ENCODE measurements around the gene AK5. TPM values are rescaled to one million over a fixed set of nuclear protein-coding genes. Genes with fewer than 3 reads are reported as not detected.

Gene AK5
- total RNA-seq, 3 donors from 2014 or later (not counting 1 experiment from before 2014, with no cell fraction given), result 9.4 to 29.8 (median 11.4) TPM

DNA sequence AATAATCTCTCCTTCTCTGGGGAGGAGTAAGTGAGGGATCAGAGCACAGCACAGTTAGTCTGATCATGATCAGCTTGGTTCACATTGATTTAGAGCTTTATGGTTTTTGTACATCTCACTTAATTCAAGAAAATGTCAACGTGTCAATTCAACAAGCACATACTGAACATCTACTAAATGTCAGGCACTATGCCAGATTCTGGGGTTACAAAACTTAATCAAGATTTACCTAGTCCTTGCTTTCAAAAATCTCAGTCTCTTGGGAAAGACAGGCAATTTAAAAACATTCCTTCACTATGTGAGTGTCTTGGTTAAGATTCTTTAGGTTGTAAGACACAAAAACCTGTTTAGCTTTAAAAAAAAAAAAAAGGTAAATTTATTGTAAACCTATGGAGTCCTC, 181.4 kb downstream of the AK5 start:
- H3K27me3 ChIP-seq (ENCODE audit: control insufficient read depth, insufficient read depth, low read length), result no peaks in the 10 kb centered on the region
- 88% methylated on average over 1 of the region's 1 CpG for WGBS (ENCODE audit: insufficient coverage)
- Mint-ChIP-seq H3K27me3 (ENCODE audit: low read depth in 2 of 2) (peaks cover 0 to 5% of the 10 kb centered on the region in 2 donors), H3K4me3 (no peak overlapping the region), H3K9me3 (peaks cover 0 to 2% of the 10 kb centered on the region in 2 donors), H3K36me3 (no peaks in the 10 kb centered on the region), H3K4me1 (peaks cover 25 to 26% of the 10 kb centered on the region in 2 donors), H3K27ac (no peak overlapping the region)
- DNase-seq (no peak), ATAC-seq (no peak)
- no peaks in the 10 kb centered on the region for H3K9me3 ChIP-seq (ENCODE audit: control insufficient read depth, insufficient read depth, low read length)
- H3K4me1 ChIP-seq (ENCODE audit: control insufficient read depth, insufficient read depth, low read length), result no peaks in the 10 kb centered on the region
- no peaks in the 10 kb centered on the region for H3K36me3 ChIP-seq (ENCODE audit: control insufficient read depth, insufficient read depth, low read length)
- H3K27ac ChIP-seq (ENCODE audit: low read length), result no peak overlapping the region
- no peak overlapping the region for H3K4me3 ChIP-seq (ENCODE audit: low read length)
- intact Hi-C loops (cut with micrococcal nuclease), result no loop called here
- no peak for TF ChIP-seq CTCF (IDR thresholded peaks at IDR 0.05)

DNA sequence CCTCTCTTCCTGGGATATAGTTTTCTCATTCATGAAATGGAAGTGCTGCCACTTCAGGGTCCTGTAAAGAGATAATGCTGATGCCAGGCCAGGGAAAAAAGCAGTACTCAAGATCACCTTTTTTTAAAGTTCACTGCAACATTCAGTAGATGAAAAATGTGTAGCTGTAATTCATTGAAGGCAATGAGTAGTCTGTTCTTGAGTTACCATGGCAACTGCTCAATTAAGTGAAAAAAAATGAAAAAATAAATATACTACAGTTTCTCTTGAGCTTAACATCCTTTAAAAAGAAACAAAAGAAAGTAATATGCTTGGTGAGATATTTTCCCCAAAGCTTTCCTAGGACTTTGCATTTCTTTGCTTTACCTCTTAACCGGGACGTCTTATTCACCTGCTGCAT, 183.3 kb downstream of the AK5 start:
- H3K4me1 Mint-ChIP-seq, result peaks cover 16 to 17% of the 10 kb centered on the region in 2 donors
- no peak overlapping the region for H3K27ac Mint-ChIP-seq

DNA sequence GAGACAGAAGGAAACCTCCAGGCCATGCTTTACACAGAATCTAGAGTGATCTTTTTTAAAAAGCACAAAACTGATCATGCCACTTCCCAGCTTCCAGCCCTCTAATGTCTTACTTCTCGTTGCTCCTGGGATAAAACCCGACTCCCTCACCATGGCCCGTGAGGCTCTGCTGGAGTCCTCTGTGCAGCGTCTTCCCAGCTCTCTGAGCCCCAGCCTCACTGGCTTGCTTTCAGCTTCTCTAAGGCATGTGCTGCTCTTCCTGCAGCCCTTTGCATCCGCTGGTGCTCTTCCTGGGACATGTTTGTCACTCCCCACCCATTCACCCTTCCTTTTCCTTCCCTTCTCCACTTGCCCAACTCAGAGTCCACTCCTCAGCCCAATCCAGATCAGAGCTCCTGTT, 184.1 kb downstream of the AK5 start:
- peaks cover 0 to 2% of the 10 kb centered on the region in 2 donors for H3K9me3 Mint-ChIP-seq
- H3K27me3 Mint-ChIP-seq (ENCODE audit: low read depth in 2 of 2), result peaks cover 0 to 4% of the 10 kb centered on the region in 2 donors
- no peak overlapping the region for H3K4me3 ChIP-seq (ENCODE audit: low read length)
- H3K4me1 ChIP-seq (ENCODE audit: control insufficient read depth, insufficient read depth, low read length), result no peaks in the 10 kb centered on the region
- intact Hi-C loops (cut with micrococcal nuclease), result no loop called here
- no peak overlapping the region for H3K27ac Mint-ChIP-seq
- H3K36me3 Mint-ChIP-seq, result no peaks in the 10 kb centered on the region
- H3K4me3 Mint-ChIP-seq, result no peak overlapping the region
- DNase-seq (no peak), ATAC-seq (no peak)
- peaks cover 16 to 17% of the 10 kb centered on the region in 2 donors for H3K4me1 Mint-ChIP-seq
- WGBS (ENCODE audit: insufficient coverage), result 94% methylated on average over 5 of the region's 5 CpGs
- H3K27ac ChIP-seq (ENCODE audit: low read length), result no peak overlapping the region
- no peaks in the 10 kb centered on the region for H3K27me3 ChIP-seq (ENCODE audit: control insufficient read depth, insufficient read depth, low read length)
- no peaks in the 10 kb centered on the region for H3K9me3 ChIP-seq (ENCODE audit: control insufficient read depth, insufficient read depth, low read length)
- H3K36me3 ChIP-seq (ENCODE audit: control insufficient read depth, insufficient read depth, low read length), result no peaks in the 10 kb centered on the region
- TF ChIP-seq CTCF (IDR thresholded peaks at IDR 0.05), result no peak

More for the DNA sequence above, 183.3 kb downstream of the AK5 start:
- intact Hi-C loops (cut with micrococcal nuclease), result no loop called here
- Histone ChIP-seq H3K27ac (ENCODE audit: low read length) (no peak overlapping the region), H3K27me3 (ENCODE audit: control insufficient read depth, insufficient read depth, low read length) (no peaks in the 10 kb centered on the region), H3K9me3 (ENCODE audit: control insufficient read depth, insufficient read depth, low read length) (no peaks in the 10 kb centered on the region), H3K4me1 (ENCODE audit: control insufficient read depth, insufficient read depth, low read length) (no peaks in the 10 kb centered on the region), H3K4me3 (ENCODE audit: low read length) (no peak overlapping the region), H3K36me3 (ENCODE audit: control insufficient read depth, insufficient read depth, low read length) (no peaks in the 10 kb centered on the region)
- WGBS (ENCODE audit: insufficient coverage), result no CpG with 5 or more reads among the region's 2 CpGs
- no peak for TF ChIP-seq CTCF (IDR thresholded peaks at IDR 0.05)
- Mint-ChIP-seq H3K36me3 (no peaks in the 10 kb centered on the region), H3K9me3 (peaks cover 0 to 2% of the 10 kb centered on the region in 2 donors), H3K27me3 (ENCODE audit: low read depth in 2 of 2) (peaks cover 0 to 4% of the 10 kb centered on the region in 2 donors), H3K4me3 (no peak overlapping the region)
- ATAC-seq (no peak), DNase-seq (no peak)

DNA sequence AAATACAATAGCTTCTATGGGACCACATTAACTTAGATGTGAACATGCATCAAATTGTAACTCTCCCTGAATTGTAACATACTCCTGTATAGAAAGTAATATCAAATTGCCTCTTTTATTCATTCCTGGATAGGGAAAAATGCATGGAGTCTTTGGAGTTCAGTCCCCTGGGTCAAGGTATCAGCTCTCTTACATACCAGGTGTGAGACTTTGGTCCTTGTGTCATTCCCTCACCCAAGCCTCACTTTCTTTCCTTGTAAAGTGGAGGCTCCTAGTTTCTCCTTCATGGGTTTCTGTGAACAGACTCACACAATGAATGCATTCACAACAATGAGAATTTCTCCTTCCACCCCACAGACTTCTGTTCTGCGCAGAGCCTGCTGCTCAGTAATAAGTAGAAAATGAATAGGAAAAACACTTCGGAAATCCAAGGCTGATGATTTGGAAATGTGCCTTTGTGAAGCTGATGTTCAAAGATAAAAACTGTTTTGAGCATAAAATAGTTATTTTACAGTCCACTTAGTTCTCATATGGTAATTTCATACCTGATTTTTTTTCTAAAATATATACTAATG, 185.3 kb downstream of the AK5 start:
- no peaks in the 10 kb centered on the region for H3K9me3 ChIP-seq (ENCODE audit: control insufficient read depth, insufficient read depth, low read length)
- no peak for TF ChIP-seq CTCF (IDR thresholded peaks at IDR 0.05)
- Mint-ChIP-seq H3K4me1 (peaks cover 18 to 19% of the 10 kb centered on the region in 2 donors), H3K27ac (no peak overlapping the region), H3K9me3 (peaks cover 0 to 2% of the 10 kb centered on the region in 2 donors), H3K4me3 (no peak overlapping the region), H3K36me3 (no peaks in the 10 kb centered on the region), H3K27me3 (ENCODE audit: low read depth in 2 of 2) (peaks cover 0 to 4% of the 10 kb centered on the region in 2 donors)
- no peak overlapping the region for H3K27ac ChIP-seq (ENCODE audit: low read length)
- no peaks in the 10 kb centered on the region for H3K36me3 ChIP-seq (ENCODE audit: control insufficient read depth, insufficient read depth, low read length)
- no peak for DNase-seq
- no peak overlapping the region for H3K4me3 ChIP-seq (ENCODE audit: low read length)
- 89% methylated on average over 2 of the region's 2 CpGs for WGBS (ENCODE audit: insufficient coverage)
- H3K4me1 ChIP-seq (ENCODE audit: control insufficient read depth, insufficient read depth, low read length), result no peaks in the 10 kb centered on the region
- H3K27me3 ChIP-seq (ENCODE audit: control insufficient read depth, insufficient read depth, low read length), result no peaks in the 10 kb centered on the region
- intact Hi-C loops (cut with micrococcal nuclease), result no loop called here
- ATAC-seq, result no peak
